Right hindlimb (tissue), 1 donor: ENCODE results near the gene HHAT.

Source experiments
- DNase-seq: peaks from one replicate; pipeline ENCODE4 v3.0.0-alpha.2; 2018

The HHAT gene

GRCh38 chr1:210617293-210617692 is 288.6 kb downstream of the HHAT start:
- no peak for DNase-seq

DNA sequence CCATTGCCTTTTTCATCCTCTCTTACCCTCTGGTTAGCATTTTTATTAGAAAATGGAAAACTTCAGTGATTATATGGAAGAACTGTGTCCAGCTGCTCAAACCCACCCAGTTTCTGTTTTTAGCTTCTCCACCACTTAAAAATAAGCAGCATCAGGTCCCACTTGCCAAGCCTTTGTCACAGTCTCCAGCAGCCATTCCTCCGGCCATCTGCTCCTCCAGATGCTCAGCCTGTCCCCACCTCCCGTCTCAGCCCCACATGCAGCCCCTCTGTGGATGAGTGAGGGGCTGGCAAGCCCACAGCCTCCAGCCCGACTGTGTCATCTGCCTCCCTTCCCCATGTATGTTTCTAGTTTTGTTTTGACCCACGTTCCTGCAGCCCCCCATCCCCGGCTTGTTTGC is 289.7 kb downstream of the HHAT start:
- peak; percentile 53 for DNase-seq

DNA sequence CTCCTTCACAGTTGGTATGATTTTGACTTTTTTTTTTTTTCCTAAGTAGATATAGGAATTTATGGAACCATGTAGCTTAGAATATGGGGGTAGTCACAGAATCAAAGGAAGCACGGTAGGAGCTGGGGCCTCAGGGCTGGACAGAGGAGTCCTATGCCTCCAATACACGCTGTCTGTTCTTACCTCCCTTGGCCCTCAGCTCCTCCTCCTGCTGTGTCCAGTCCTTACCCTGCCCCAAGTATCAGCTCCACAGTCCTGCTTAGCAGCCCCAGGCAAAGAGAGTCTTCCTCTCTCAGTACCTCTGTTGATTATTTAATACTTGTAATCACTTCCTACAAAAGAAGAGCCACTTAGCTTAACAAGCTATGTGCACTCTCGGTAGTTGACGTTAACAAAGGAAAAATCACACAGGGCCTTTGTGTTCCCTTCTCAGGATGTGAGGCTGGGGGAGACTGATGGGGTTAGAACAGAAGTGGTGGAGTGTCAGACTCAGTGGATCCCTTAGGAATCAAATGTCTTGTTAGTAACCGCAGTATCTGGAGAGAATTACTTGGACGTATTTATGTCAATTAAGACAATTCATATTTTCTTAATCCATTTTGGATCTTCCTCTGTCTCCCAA is 292.3 kb downstream of the HHAT start:
- no peak for DNase-seq

DNA sequence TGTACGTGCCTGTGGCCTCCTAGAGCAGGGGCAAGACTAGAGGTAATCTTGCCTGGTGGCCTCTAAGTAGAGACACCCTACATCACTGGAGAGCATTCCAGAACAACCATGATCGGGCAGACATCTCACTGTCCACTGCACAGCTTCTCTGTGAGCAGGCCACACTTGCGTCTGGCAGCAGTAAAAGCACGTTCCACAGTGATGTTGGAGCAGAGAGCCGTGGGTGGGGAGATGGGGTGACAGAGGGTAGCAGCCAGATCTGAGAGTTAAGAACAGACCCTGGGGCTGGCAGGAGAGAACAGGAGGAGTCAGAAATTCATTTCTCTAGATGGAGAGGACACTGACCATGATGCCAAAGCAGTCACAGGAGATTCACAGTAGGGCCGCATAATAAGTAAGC is 293.0 kb downstream of the HHAT start:
- no peak for DNase-seq

GRCh38 chr1:210624722-210625121 is 296.0 kb downstream of the HHAT start:
- peak; percentile 70 for DNase-seq

GRCh38 chr1:210625715-210626114 is 297.0 kb downstream of the HHAT start:
- DNase-seq = no peak

GRCh38 chr1:210626341-210626740 is 297.6 kb downstream of the HHAT start:
- no peak for DNase-seq

GRCh38 chr1:210627755-210628154 is 299.1 kb downstream of the HHAT start:
- DNase-seq = no peak

DNA sequence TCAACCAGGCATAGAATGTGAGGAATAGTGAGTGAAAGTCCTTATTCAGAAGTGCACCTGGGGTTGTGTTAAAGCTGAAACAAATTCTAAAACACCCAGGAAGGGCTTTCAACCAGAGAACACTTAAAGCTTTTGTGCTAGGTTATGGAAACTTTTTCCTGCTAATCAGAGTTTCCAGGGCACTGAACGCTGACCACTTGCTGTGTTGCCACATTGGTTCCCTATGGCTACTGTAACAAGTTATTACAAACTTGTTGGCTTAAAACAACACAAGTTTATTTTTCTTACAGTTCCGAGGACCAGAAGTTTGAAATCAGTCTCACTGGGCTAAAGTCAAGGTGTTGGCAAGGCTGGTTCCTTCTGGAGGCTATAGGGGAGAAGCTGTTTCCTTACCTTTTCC is 300.6 kb downstream of the HHAT start:
- DNase-seq = no peak

- DNase-seq = no peak
Observed at GRCh38 chr1:210631399-210631798, 302.7 kb downstream of the HHAT start.

DNA sequence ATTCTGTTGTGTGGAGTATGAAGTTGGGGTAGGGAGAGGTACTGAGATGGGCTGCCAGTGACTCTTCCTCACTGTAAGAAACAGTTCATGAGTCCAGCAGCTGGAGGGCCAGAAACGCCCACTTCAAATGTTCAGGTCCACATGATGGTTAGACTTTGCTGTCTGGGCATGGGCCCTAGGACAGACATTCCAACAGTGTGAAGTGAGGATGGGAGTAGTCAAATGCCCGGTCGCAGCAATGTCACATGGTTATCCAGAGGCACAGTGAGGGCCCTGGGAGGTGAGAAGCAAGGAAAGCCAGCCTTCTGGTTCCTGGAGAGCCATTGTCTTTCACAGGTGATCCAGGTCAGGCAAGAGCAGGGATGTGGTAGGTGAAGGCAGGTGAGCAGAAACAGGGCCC is 304.4 kb downstream of the HHAT start:
- no peak for DNase-seq

DNA sequence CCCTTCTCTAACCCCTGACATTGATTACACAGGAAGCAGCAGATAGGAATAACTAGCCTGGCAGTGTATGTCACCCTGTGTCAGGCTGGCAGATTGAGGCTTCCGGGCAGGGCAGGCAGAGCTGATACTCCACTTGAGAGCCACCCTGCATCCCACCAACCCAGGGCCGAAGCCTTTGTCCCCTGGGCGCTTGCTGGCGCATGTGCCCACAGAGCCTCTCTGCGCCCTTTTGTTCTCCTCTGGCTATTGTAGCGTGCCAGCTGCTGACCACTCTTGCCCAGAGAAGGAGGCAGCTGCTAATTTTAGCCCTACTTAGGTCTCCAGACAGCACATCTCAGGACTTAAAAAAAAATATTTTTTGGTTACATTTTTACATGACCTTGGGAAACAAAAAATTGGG is 304.9 kb downstream of the HHAT start:
- no peak for DNase-seq

GRCh38 chr1:210635108-210635507 is 306.4 kb downstream of the HHAT start:
- DNase-seq = no peak

- no peak for DNase-seq
Observed at GRCh38 chr1:210641582-210641981, 312.9 kb downstream of the HHAT start.

DNA sequence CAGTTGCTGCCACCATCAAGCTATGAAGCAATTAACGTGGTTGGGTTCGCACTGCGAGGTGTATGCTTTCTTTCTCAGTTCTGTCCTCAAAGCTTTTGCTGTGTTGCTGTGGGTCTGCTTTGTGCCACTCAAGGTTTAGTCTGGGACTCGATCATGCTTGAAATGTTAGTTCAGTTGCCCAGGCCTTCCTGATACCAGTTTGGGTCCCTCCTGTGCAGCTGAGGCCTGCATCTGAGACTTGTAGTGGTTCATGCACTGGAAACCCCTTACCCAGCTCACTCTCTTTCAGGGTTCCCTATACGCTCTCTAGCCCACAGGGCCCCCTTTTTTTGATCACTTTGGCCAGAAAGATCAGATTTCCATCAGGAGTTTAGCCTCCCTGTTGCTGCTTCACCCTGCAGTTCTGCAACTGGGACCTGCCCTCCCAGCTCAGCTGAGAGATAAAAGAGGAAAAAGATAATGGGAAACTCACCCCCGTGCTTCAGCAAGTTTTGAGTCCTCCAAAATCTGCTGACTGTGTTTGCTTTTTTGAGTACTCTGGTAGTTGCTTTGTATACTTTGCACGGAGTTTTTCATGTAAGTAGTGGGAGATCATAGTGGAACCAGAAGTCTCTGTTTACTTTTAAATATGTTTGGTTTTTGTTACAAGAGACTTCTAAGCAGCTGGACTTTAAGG is 317.0 kb downstream of the HHAT start:
- no peak for DNase-seq

- DNase-seq = no peak
Observed at GRCh38 chr1:210646258-210646616, 317.5 kb downstream of the HHAT start.

GRCh38 chr1:210647406-210648333 is 319.0 kb downstream of the HHAT start:
- no peak for DNase-seq

GRCh38 chr1:210648588-210649269 is 320.0 kb downstream of the HHAT start:
- DNase-seq = no peak

GRCh38 chr1:210650403-210650802 is 321.7 kb downstream of the HHAT start:
- DNase-seq = no peak

DNA sequence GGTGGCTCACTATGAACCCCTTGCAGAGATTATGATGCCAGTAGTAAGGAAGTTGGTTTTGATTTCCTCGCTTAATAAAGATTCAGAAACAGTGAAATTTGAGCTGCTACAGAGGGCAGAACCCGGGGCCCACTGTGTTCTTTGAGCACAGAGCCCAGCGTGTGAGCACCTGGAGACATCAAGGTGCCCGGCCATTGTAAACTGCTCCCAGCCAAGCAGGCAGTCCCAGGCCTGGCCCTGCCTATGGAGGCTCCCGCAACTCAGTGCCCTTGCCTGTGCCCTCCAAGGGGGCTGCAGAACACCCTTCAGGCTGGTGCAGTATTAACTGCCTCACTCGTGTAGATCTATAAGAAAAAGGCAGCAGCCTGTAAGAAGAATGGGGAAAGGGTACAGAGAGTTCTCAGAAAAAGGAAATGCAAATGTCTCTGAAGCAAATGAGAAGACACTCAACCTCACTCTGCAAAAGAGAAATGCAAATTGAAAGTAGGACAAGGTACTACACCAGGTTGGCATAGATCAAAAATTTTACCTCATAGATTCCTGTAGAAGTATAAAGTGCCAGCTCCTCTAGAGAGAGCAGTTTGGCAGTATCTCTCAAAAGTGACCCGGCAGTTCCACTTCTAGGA is 323.7 kb downstream of the HHAT start:
- no peak for DNase-seq

DNA sequence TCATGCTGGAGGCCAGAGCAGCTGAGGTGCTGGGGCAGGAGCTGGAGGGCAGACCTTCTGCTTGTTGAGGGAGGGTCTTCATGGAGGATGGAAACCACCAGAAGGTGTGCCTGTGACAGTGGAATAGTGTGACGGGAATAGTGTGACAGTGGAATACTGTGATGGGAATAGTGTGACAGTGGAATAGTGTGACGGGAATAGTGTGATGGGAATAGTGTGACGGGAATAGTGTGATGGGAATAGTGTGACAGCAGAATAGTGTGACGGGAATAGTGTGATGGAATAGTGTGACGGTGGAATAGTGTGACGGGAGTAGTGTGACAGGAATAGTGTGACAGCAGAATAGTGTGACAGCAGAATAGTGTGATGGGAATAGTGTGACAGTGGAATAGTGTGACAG is 325.1 kb downstream of the HHAT start:
- DNase-seq = no peak

- DNase-seq = no peak
Observed at GRCh38 chr1:210654176-210654981, 325.7 kb downstream of the HHAT start.
